Subcutaneous adipose tissue (tissue), 4 donors: ENCODE data around the gene DEK. TPM values are rescaled to one million over a fixed set of nuclear protein-coding genes. Genes with fewer than 3 reads are reported as not detected.

Source experiments
- CTCF ChIP-seq: fragments of 450-650 bp; IDR thresholded peaks from one replicate; pipeline ENCODE4 v1.5.1; 2016; ENCODE audit warnings: low read depth, mild to moderate bottlenecking, control low read depth, antibody characterized with exemption, moderate library complexity
- total RNA-seq, 4 donors: library from RNA; depleted of rRNA; stranded (reverse); fragments of >200 nt; gene quantifications; one replicate each; pipeline ENCODE4 v1.1.0, GENCODE V29; 2016

The DEK gene
- total RNA-seq, 4 donors from 2014 or later = 89.9 to 152 (median 121) TPM

DNA sequence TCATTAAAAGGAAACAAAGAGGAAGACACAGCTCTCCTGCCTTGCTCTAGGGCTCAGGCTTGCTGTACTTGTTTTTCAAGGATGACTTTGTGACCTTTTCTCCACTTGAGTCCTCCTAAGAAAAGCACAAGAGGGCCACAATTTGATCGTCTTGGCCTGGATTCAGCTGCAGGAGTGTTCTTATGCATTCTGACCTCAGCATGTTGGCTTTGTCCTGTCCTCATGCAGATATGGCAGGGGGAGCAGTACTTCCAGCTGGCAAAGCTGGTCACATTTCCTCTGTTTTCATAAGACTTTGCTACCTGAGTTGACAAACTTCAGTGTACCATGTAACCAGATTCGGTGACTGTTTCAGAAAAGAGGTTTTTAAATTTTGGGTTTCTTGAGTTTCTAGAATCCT is 78.3 kb downstream of the DEK start:
- TF ChIP-seq CTCF = no peak

GRCh38 chr6:18185624-18186023 is 78.7 kb downstream of the DEK start:
- no peak for TF ChIP-seq CTCF

GRCh38 chr6:18183766-18184165 is 80.6 kb downstream of the DEK start:
- no peak for TF ChIP-seq CTCF

- TF ChIP-seq CTCF = no peak
Measured at GRCh38 chr6:18182568-18182967, 81.8 kb downstream of the DEK start.

GRCh38 chr6:18179770-18180356 is 84.5 kb downstream of the DEK start:
- TF ChIP-seq CTCF = no peak

DNA sequence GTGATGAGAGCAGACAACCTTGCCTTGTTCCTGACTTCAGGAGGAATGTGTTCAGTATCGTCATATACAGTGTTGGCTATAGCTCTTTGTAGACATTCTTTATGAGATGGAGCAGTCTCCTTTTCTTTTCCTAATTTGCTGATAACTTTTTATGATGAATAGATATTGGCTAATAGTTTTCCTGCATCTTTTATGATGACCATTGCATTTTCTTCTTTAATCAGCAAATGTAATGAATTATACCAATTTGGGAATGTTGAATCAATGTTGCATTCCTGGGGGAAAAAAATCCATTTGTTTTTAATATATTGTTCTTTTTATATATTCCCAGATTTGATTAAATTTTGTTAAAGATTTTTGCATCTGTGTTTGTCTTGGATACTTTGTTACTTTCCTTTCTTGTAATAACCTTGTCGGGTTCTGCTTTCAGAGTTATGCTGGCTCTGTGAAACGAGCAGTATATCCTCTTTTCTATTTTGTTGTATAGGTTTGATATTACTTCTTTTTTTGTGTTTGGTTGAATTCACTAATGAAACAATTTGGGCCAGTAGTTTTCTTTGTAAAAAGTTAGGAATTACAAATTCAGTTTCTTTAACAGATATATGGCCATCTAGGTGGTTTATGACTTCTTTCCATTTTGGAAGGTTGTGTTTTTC is 85.2 kb downstream of the DEK start:
- TF ChIP-seq CTCF = no peak

DNA sequence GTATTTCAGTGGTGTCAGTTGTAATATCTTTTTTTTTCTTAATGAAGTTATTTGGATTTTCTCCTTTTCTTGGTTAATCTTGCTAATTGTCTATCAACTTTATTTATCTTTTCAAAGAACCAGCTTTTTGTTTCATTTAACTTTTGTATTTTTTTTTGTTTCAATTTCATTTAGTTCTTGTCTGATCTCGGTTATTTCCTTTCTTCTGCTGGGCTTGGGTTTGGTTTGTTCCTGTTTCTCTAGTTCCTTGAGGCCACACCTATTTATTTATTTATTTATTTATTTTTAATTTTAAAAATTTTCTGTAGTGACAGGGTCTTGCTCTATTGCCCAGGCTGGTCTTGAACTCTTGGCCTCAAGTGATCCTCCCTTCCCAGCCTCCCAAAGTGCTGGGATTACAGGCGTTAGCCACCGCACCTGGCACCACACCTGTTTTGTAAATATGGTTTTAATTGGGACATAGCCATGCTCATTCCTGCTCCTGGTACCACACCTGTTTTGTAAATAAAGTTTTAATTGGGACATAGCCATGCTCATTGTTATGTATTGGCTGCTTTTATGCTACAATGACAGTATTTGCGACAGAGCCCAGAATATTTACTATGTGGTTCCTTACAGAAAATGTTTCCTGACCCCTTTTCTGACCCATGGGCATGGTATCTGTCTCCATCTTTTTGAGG is 86.9 kb downstream of the DEK start:
- TF ChIP-seq CTCF = no peak
